MM.1S (cell line): Measurements from ENCODE around the gene AK9.

ENCODE experiments used
- CTCF ChIP-seq: fragments of 300-600 bp; sonication (generic); IDR thresholded peaks from 2 replicates; pipeline ENCODE4 v1.5.1; 2016; ENCODE audit warnings: antibody characterized with exemption, low read length, mixed read lengths
- EZH2 ChIP-seq: fragments of 300-600 bp; sonication (generic); optimal IDR thresholded peaks from 2 replicates; pipeline ENCODE3; 2017; ENCODE audit warnings: low read depth, mild to moderate bottlenecking, antibody characterized with exemption, low read length, mixed read lengths
- EZH2phosphoT487 ChIP-seq: fragments of 300-600 bp; sonication (generic); IDR thresholded peaks from 2 replicates; pipeline ENCODE4 v1.6.1; 2018; ENCODE audit warnings: antibody characterized with exemption, low read length

GRCh38 chr6:109514946-109515345, 176.1 kb downstream of the AK9 start:
- TF ChIP-seq CTCF (no peak), EZH2phosphoT487 (no peak), EZH2 (no peak)
